GM21528 (cell line): ENCODE measurements around the gene KLK1.
"Not testable (repeated sequence)": the region's sequence is repeated elsewhere in the genome, so short reads cannot be mapped to it uniquely, and the experiment has no call there.

Source experiments
- ATAC-seq: cut with Tn5 transposase; IDR thresholded peaks from one replicate; pipeline ENCODE4 v1.9.1; 2021; ENCODE audit warnings: mild to moderate bottlenecking, moderate library complexity; ENCODE audit not compliant: unreplicated experiment, low FRiP score

Gene KLK1

DNA sequence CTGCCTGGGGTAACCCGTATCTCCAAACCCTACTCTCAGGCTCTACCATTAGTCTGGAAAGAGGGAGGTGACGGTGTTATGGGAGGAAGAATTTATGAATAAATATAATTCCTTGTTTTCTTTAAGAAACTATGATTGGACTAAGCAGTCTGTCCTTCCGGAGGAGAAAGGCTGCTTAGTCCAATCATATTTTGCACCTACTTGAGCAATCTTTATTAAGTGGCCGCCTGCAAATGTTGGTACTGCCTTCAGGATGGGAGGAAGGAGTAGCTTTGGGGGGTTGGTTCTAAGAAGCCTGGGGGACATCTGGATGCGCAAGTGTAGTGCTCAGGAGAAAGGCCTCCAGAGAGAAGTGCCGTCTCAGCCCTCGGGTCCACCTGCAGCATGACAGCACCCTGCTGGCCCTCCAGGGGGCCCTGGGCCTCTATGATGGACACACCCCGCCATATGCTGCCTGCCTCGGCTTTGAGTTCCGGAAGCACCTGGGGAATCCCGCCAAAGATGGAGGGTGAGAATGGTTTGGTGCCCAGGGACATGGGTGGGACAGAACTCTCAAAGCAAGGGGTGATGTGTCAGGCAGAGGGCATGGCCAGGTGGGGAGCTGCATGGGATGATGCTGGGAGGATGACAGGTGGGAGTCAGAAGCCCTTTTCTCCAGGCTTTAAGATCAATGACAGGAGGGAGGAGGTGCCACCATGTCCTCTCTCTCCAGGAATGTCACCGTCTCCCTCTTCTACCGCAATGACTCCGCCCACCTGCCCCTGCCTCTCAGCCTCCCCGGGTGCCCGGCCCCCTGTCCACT, 29.3 kb downstream of the KLK1 start:
- no peak for ATAC-seq

DNA sequence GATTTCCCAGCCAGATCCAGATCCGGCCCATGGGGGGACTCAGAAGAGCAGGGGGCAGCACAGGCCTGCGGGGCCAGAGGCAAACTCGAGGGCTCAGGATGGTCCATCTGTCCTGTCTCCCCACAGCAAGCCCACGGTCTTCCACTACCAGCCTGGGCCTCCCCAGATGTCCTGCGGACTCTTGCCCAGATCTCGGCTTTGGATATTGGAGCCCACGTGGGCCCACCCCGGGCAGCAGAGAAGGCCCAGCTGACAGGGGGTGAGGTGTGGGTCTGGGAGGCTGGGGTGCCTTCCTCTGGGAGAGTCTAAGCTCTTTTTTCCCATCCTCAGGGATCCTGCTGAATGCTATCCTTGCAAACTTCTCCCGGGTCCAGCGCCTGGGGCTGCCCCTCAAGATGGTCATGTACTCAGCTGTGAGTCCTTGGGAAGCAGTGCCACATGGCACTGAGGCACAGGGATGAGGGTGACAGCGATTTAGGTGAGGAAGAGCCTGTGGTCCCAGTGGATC, 30.0 kb downstream of the KLK1 start:
- ATAC-seq: no peak

DNA sequence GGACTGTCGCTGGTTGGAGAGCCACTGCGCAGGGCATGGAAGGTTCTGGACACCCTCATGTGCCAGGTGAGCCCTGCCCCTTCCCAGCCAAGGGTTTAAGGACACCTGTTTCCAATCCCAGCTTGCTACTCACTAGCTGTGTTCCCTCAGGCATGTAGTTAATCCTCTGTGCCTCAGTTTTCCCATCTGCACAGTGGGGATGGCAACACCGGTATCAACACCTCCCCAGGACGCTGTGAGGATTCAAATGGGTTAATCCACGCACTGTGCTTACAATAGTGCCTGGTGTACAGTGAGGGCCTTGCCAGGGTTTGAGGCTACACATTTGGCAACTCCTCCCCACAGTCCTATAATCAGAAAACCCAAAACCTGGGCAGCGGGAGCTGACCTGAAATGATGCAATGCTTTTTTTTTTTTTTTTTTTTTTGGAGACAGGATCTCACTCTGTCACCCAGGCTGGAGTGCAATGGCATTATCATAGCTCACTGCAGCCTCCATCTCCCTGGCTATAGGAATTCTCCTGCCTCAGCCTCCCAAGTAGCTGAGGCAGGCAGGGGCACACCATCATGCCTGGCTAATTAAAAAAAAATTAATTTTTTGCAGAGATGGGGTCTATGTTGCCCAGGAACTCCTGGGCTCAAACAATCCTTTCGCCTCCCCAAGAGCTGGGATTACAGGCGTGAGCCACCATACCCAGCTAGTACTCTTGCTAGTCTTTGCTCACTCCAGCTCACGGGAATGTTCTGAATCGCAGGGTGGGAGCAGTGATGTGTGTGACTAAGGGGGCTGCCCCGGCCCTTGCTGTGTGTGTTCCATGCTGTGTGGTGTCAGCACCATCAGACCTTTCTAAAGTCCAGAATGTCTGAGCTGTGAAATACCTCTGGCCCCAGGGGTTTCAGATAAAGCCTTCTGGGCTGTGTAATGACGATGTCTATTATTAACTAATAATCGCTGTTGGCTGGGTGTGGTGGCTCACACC, 31.0 kb downstream of the KLK1 start:
- no peak for ATAC-seq

DNA sequence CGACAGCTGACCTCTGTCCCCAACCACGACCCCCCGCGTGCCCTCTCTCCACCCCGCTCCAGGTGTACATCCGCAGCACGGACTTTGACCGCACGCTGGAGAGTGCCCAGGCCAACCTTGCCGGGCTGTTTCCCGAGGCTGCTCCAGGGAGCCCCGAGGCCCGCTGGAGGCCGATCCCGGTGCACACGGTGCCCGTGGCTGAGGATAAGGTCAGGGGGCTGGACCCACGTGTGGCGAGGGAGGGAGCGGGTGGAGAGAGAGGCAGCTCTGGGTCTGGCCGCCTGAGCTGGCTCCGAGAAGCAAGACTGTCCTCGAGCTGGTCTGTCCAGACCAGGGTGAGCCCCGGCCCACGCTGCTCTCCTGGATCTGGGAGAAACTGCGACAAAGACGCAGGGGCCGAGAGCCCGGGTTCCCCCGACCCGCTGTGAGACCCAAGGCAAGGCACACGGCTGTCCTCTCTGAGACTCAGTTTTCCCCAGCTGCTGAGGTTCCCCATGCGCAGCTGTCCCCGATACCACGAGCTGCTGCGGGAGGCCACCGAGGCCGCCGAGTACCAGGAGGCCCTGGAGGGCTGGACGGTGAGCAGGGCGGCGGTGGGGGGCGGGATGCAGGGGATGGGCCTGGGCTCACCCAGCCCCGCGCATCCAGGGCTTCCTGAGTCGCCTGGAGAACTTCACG, 31.9 kb downstream of the KLK1 start:
- ATAC-seq: no peak

DNA sequence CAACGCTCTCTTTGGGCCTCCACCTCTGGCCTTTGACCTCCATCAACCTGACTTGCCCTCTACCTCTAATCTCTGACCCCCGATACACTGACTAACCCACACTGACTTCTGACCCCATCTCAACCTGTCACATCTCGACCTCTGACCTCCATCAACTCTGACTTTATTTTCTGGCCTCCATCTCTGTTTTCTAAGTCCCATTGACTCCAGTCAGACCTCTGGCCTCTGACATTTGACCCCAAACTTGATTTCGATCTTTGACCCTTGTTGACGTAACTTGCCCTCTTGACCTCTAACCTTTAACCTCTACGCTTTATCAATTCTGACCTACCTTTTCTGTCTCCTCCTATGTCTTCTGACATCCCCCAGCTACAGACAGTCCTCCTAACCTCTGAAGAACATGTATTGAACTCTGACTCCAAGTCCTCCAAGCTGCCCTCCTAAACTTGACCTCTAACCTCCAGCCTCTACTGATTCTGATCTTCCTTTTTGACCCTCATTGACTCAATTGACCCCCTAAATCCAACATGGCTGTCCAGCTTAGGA, 32.6 kb downstream of the KLK1 start:
- ATAC-seq: no peak

DNA sequence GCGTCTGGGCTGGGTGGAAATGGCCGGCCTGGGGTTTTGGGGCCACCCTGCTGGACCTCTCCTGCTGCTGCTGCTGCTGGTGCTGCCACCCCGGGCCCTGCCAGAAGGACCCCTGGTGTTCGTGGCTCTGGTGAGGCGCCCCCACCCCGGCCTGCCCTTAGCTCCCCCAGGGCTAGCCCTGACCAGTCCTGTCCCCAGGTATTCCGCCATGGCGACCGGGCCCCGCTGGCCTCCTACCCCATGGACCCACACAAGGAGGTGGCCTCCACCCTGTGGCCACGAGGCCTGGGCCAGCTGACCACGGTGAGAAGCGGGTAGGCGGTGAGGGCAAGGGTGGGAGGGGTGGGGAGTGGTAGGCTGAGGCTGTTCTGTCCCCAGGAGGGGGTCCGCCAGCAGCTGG, 33.2 kb downstream of the KLK1 start, which contains the start of gene ACP4:
TSS of gene ACP4 (plus strand) at position 20 of the 400 bp plus-strand sequence. CDS start at position 20, 0 bp downstream.
- no peak for ATAC-seq

DNA sequence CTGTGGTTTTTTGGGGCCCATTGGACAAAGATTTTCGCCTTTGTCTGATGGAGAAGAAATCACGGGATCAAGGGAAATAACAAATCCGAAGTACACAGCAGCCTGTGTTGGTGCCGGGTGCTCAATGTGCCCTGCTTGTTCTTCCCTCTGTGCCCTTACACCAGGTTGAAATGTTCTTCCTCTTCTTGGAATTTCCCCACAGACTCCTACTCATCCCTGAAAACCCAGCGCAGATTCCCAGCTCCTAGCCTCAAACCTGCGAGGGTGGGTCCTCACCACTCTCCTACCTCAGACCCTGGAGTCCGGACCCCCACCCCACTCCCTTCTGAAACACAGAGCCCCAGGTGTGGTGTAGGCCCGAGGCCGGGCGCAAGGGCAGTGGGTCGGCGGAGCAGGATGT, 38.3 kb downstream of the KLK1 start:
- no peak for ATAC-seq

DNA sequence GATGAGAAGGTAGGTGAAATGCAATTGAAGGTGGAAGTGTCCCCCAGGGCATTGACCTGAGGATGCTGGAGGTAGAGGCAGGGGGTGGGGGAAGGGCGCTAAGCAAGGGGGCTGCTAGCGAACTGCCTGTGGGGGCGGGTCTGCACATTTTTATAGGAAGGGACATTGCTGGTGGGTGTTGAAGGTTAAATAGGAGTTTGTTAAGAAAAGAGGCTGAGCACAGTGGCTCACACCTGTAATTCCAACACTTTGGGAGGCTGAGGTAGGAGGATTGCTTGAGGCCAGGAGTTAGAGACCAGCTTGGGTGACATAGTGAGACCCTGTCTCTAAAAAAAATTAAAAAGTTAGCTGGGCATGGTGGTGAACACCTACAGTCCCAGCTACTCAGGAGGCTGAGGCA, 38.9 kb downstream of the KLK1 start:
- no peak for ATAC-seq

DNA sequence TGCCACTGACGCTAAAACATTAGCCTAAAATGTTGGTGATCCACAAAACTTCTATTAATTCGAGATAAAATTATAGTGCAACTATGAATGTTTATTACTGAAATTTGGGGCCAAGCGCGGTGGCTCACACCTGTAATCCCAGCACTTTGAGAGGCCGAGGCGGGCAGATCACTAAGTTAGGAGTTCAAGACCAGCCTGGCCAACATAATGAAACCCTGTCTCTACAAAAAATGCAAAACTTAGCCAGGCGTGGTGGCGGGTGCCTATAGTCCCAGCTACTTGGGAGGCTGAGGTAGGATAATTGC, 39.8 kb downstream of the KLK1 start:
- not testable (repeated sequence) for ATAC-seq

DNA sequence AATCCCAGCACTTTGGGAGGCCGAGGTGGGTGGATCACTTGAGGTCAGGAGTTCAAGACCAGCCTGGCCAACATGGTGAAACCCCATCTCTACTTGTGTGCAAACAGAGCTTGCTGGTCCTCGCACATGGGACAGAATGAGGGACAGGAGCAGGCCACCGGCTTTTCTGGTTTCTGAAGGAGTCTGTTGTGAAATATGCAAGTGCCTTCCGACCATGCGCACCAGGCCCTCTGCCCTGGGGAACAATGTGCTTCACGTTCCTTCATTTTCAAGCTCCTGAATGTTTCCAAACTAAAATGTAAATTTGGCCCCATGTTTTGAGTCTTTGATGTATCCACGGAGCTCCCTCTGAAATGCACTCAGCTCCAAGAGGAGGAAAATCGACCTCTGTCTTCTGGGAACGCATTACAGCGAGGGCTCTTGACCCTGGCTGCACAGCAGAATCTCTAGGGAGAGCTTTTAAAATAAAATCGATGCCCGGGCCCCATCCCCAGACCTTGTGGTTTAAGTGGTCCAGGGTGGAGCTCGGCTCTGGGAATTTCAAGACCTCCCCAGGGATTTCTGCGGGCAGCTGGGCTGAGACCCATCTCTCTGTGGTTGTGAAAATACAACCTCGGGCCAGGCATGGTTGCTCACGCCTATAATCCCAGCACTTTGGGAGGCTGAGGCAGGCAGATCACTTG, 42.7 kb downstream of the KLK1 start:
- ATAC-seq: no peak

DNA sequence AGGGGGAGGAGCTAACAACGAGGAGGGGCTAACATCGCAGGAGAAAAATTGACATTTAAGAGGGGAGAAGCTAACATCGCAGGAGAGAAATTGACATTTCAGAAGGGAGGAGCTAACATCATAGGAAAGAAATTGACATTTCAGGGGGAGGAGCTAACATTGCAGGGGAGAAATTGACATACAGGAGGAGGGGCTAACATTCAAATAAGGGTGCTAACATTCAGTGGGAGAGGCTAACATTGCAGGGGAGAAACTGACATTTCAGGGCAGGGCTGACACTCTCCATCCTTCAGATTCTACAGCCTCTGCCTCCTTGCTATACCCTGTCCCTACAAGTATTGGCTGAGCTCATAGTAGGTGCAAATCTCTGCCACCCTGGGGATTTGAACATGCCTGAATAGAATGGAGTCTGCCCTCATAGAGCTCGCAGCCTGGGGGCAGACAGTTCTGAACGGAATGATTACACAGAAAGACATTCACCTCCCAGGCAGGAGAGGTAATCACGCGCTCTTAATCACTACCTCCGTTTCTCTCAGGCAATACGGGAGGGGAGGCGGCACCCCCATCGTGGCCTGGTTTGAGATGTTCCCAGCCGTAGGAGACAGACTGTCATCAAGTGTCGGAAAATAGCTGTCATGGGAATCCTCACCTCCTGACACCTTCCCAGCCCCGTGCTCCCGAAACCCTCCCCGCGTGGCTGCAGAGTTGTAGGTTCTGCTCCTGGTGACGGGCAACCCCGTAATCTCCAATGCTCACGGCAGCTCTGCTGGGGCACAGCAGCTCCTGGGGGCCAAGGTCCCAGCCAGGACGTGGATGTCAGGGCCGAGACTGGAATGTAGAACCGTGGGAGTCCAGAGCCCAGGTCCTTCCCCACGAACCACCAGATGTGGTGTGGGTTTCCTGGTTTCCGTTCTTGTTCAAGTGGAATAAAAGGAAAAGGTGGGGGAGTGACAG, 43.8 kb downstream of the KLK1 start:
- ATAC-seq: no peak

DNA sequence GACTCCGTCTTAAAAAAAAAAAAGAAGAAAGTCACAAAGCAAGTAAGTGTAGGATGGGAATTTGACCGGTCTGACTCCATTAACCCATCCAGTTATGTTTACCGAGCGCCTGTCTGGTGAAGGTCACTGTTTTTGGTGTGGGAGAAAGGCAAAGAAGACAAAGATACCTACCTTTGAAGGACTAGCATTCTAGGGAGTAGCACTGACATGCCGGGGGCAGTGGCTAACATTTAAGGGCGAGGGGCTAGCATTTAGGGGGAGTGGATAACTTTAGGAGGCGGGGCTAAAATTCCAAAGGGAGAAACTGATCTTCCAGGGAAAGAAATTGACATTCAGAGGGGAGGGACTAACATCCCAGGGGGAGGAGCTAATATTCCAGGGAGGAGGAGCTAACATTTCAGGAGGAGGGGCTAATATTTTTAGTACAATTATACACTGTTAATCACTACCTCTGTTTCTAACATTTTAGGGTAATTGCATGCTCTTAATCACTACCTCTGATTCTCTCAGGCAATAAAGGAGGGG, 44.6 kb downstream of the KLK1 start:
- no peak for ATAC-seq

DNA sequence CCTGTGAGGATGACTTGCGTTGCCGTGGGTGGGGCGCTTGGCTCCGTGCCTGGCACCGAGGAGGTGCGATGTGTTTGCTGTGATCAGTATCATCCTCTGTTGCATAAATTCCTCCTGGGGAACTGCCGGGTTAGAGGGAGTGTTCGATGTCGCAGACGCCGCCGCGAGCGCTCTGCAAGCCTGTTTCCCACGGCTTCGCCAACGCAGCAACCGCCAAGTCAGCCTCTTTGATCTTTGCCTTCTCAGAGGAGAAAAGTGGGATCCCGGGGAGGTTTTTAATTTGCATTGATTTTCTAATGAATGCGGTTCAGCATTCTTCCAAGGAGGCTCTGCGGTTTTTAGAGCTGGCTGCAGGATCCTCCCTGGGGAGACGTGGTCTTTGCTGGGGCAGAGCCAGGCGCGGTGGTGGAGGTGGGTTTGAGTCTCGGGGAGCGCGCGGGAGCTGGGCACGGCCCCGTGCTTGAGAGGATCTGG, 45.7 kb downstream of the KLK1 start:
- no peak for ATAC-seq

DNA sequence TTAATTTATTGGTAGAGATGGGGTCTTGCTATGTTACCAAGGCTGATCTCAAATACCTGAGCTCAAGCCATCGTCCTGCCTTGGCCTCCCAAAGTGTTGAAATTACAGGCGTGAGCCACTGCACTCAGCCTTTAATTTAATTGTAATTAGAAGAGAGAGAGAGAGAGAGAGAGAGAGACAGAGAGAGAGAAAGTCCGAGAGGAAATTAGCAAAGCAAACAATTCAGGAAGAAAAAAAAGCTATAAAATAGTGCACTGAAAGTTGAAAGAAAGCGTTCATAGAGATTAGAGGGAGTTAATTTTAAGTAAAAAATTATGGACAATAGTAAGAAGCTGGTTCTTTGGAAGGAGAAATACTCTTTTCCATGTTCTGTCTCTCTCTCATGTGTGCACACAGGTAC, 46.3 kb downstream of the KLK1 start:
- no peak for ATAC-seq

DNA sequence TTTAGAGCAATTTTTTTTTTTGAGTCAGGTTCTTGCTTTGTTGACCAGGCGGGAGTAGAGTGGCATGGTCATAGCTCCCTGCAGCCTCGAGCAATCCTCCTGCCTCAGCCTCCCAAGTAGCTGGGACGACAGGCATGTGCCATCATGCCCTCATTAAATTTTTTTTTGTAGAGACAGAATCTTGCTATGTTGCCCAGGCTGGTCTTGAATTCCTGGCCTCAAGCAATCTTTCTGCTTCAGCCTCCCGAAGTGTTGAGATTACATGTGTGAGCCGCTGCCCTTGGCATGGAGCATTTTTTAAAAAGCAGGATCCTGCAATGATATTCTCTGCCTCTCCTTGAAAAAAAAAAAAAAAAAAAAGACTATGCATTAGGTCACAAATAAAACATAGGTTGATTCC, 47.5 kb downstream of the KLK1 start:
- ATAC-seq: no peak

DNA sequence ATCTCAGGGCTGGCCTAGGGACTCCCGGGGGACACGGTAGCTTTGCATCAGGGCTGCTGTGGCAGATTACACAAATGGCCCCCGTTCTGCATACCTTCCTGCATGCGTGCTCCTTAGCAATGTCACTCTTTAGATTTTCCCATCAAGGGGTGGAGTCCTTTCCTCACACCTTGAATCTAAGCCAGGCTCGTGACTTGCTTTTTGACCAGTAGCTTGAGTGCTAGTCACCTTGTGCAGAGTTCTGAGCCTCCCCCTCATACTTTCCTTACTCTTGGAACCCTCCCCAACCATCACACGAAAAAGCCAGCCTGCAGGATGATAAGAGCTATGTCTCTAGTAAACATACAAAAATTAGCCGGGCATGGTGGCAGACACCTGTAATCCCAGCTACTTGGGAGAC, 50.1 kb downstream of the KLK1 start:
- ATAC-seq: not testable (repeated sequence)

DNA sequence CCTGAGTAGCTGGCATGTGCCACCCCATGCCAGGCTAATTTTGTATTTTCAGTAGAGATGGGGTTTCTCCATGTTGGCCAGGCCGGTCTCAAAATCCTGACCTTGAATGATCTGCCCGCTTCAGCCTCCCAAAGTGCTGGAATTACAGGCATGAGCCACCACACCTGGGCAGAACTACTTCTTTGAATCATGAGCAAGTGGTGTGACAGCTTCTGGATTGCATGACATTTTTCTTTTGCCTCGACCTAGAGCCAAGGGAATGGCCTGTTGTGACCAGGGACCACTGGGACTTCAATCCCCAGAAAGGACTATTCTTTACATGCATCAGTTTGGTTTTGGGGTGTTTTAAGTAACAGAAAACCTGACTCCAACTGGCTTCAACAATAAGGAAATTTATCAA, 50.7 kb downstream of the KLK1 start:
- not testable (repeated sequence) for ATAC-seq

DNA sequence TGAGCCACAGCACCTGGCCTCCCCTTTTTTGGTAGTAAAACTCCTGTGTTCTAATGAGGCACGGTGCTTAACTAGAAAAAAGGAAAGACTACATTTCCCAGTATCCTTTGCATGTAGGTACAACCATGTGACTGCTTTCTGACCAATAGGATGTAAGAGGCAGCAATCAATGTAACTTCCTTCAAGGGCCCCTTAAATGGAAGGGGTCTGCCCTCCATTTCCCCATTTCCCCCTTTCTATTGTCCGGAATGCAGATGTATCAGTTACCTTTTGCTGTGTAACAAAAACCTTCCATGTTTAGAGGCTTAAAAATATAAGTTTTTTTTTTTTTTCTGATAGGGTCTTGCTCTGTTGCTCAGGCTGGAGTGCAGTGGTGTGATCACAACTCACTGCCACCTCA, 51.1 kb downstream of the KLK1 start:
- ATAC-seq: no peak

DNA sequence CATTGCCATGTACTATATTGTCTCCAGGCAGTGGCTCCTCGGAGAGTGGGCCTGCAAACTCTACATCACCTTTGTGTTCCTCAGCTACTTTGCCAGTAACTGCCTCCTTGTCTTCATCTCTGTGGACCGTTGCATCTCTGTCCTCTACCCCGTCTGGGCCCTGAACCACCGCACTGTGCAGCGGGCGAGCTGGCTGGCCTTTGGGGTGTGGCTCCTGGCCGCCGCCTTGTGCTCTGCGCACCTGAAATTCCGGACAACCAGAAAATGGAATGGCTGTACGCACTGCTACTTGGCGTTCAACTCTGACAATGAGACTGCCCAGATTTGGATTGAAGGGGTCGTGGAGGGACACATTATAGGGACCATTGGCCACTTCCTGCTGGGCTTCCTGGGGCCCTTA, 52.7 kb downstream of the KLK1 start:
- ATAC-seq: no peak
